Thoracic aorta (tissue), 2 donors: Measurements from ENCODE around the gene SLC4A7. TPM values are rescaled to one million over a fixed set of nuclear protein-coding genes. Genes with fewer than 3 reads are reported as not detected.

Source experiments
- ATAC-seq: fragments of 150-250 bp; one replicate; pipeline ENCODE4 v1.8.0; 2017; ENCODE audit warnings: low read depth; ENCODE audit not compliant: insufficient number of reproducible peaks, low FRiP score
- DNase-seq: peaks from one replicate; pipeline ENCODE4 v3.0.0-alpha.2; 2020; ENCODE audit warnings: low spot score
- H3K27ac ChIP-seq, 2 donors: fragments of 200-600 bp; sonication (generic); 1 replicate in 1 of 2; 2 replicates in 1 of 2; pipeline ENCODE4 v1.5.1; 2016; ENCODE audit warnings: mild to moderate bottlenecking in 2 of 2, moderate library complexity in 2 of 2
- H3K27me3 ChIP-seq: fragments of 200-600 bp; sonication (generic); replicated peaks from 2 replicates; pipeline ENCODE4 v1.6.0; 2016; ENCODE audit warnings: mild to moderate bottlenecking; ENCODE audit not compliant: insufficient read depth
- H3K36me3 ChIP-seq: fragments of 200-600 bp; sonication (generic); one replicate; pipeline ENCODE4 v1.5.1; 2016
- H3K4me1 ChIP-seq, 2 donors: fragments of 200-600 bp; sonication (generic); 1 replicate in 1 of 2; 2 replicates in 1 of 2; pipeline versions ENCODE4 v1.5.1 to v1.6.0; 2016; ENCODE audit warnings: low read depth in 2 of 2, mild to moderate bottlenecking in 1 of 2; ENCODE audit not compliant: control insufficient read depth in 1 of 2
- H3K4me3 ChIP-seq: fragments of 200-600 bp; sonication (generic); 2 replicates; pipeline ENCODE4 v1.5.1; 2016; ENCODE audit warnings: mild to moderate bottlenecking
- H3K9me3 ChIP-seq: fragments of 200-600 bp; sonication (generic); 2 replicates; pipeline ENCODE4 v1.5.1; 2016
- CTCF ChIP-seq: fragments of 200-600 bp; sonication (generic); IDR thresholded peaks from one replicate; pipeline ENCODE4 v1.5.1; 2019; ENCODE audit warnings: antibody characterized with exemption
- total RNA-seq, 2 donors: library from RNA; depleted of rRNA; stranded (reverse); fragments of >200 nt; gene quantifications; one replicate each; pipeline versions ENCODE4 v1.1.0 to v1.2.3, GENCODE V29; 2016

SLC4A7 gene
- total RNA-seq, 2 donors from 2014 or later: 50.0 to 176 TPM

GRCh38 chr3:27508424-27508823 is 24.2 kb upstream of the SLC4A7 start:
- ATAC-seq (no peak), DNase-seq (no peak)
- no peaks in the 10 kb centered on the region for H3K36me3 ChIP-seq
- no peak for TF ChIP-seq CTCF
- H3K27me3 ChIP-seq: no peaks in the 10 kb centered on the region
- H3K4me3 ChIP-seq: no peak overlapping the region
- H3K27ac ChIP-seq: no peak overlapping the region
- no peaks in the 10 kb centered on the region for H3K9me3 ChIP-seq
- H3K4me1 ChIP-seq: peaks cover 15 to 26% of the 10 kb centered on the region in 2 donors

- no peaks in the 10 kb centered on the region for H3K36me3 ChIP-seq
- no peak overlapping the region for H3K27ac ChIP-seq
- DNase-seq: no peak
- ATAC-seq: no peak
- H3K9me3 ChIP-seq: no peaks in the 10 kb centered on the region
- H3K27me3 ChIP-seq: no peaks in the 10 kb centered on the region
- no peak for TF ChIP-seq CTCF
- no peak overlapping the region for H3K4me3 ChIP-seq
- peaks cover 15 to 26% of the 10 kb centered on the region in 2 donors for H3K4me1 ChIP-seq
Observed at GRCh38 chr3:27507515-27508266, 23.5 kb upstream of the SLC4A7 start.

DNA sequence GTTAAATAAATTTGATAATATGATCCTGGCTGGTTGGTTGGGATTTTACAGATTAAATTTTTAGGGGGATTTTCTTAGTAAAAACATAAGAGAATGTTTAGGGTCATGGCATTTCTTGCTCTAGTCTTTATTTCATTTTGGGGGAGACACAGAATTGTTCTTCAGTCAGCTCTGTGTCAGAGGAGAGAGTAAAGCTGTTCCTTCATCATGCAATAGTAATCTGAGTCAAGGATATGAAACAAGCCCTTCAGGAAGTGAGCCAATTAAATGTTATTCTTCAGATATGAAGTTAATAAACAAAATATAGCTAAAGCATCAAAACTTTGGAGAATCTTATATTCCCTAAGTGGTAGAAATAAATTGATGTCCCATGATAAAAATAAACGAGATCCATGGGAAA is 22.9 kb upstream of the SLC4A7 start:
- no peak for TF ChIP-seq CTCF
- no peaks in the 10 kb centered on the region for H3K9me3 ChIP-seq
- no peaks in the 10 kb centered on the region for H3K36me3 ChIP-seq
- no peak overlapping the region for H3K27ac ChIP-seq
- no peak for ATAC-seq
- H3K27me3 ChIP-seq: no peaks in the 10 kb centered on the region
- no peak for DNase-seq
- H3K4me1 ChIP-seq: peaks cover 15 to 26% of the 10 kb centered on the region in 2 donors
- no peak overlapping the region for H3K4me3 ChIP-seq

GRCh38 chr3:27504749-27505148 is 20.6 kb upstream of the SLC4A7 start:
- H3K36me3 ChIP-seq: no peaks in the 10 kb centered on the region
- no peak for DNase-seq
- peak overlapping the region; percentile 63 to 80 for H3K27ac ChIP-seq
- no peaks in the 10 kb centered on the region for H3K27me3 ChIP-seq
- H3K4me1 ChIP-seq: peaks cover 15 to 26% of the 10 kb centered on the region in 2 donors
- TF ChIP-seq CTCF: no peak
- no peak for ATAC-seq
- H3K9me3 ChIP-seq: no peaks in the 10 kb centered on the region
- no peak overlapping the region for H3K4me3 ChIP-seq

DNA sequence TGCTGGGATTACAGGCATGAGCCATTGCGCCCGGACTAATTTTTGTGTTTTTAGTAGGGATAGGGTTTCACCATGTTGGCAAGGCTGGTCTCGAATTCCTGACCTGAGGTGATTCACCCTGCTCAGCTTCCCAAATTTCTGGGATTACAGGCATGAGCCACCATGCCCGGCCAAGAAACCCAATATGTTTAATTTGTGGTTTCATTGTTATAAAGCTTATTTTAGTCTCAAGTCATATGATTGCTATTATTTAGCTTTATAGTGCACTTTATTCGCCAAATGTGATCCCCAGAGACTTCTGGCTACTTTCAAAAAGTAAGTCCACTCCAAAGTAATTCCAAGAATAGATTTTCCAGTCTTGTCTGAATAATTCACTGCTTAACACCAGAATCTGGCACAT is 19.3 kb upstream of the SLC4A7 start:
- Histone ChIP-seq H3K27ac (peak overlapping the region; percentile 63 to 80), H3K4me1 (peaks cover 15 to 26% of the 10 kb centered on the region in 2 donors), H3K36me3 (no peaks in the 10 kb centered on the region), H3K9me3 (no peaks in the 10 kb centered on the region), H3K4me3 (no peak overlapping the region), H3K27me3 (no peaks in the 10 kb centered on the region)
- TF ChIP-seq CTCF: no peak
- DNase-seq (peak; percentile 41), ATAC-seq (peak; percentile 96)
